HCT116 (cell line): ENCODE data around the gene ZCCHC24. TPM values are rescaled to one million over a fixed set of nuclear protein-coding genes. Genes with fewer than 3 reads are reported as not detected.
A peak's percentile ranks its signal among the peaks of the same experiment; 100 is the strongest.

Experiments
- ATAC-seq: fragments of 200-7000 bp; cut with Tn5 transposase; 2 replicates; pipeline ENCODE4 v1.9.1; 2020; ENCODE audit warnings: mild to moderate bottlenecking, moderate library complexity
- BruUV-seq: library from RNA; stranded (reverse); fragments of 400-500 nt; replicated peaks from 2 replicates; lab custom pipeline; 2021; lab: Mats Ljungman, UMichigan
- CTCF ChIA-PET: fragments of 300-600 bp; sonication (Branson Sonifier 250); formaldehyde crosslinking; loops from one replicate; lab custom pipeline; 2021; ENCODE audit warnings: antibody characterized with exemption; lab: Charles Lee
- POLR2A ChIA-PET: fragments of 300-600, 350-600 bp; sonication (Branson Sonifier 250); formaldehyde crosslinking; loops from one replicate; lab custom pipeline; 2021; ENCODE audit warnings: antibody characterized with exemption; lab: Charles Lee
- RAD21 ChIA-PET, 2 experiments: fragments of 300-600 bp; sonication (Branson Sonifier 250); formaldehyde crosslinking; loops; one replicate each; lab custom pipeline; 2023; ENCODE audit warnings: low total read pairs in 2 of 2; ENCODE audit not compliant: uncharacterized antibody in 2 of 2, unreplicated experiment in 2 of 2, low non-redundant PET in 1 of 2; lab: Charles Lee
- DNase-seq: peaks from one replicate; pipeline ENCODE4 v3.0.0-alpha.2; 2010; ENCODE audit warnings: low read depth, low spot score
- H2AFZ ChIP-seq: fragments of 200-600 bp; shearing (Covaris generic), sonication (generic); 2 replicates; pipeline ENCODE4 v1.6.1; 2017; ENCODE audit warnings: low read depth, mixed run types, mixed read lengths, antibody characterized with exemption, low read length; ENCODE audit not compliant: poor library complexity, severe bottlenecking
- H3K27ac ChIP-seq: 2 replicates; pipeline ENCODE4 v1.5.1; 2012; ENCODE audit warnings: low read depth, low read length
- H3K27me3 ChIP-seq: fragments of 200-600 bp; sonication (generic); 2 replicates; pipeline ENCODE4 v1.6.1; 2016; ENCODE audit warnings: mixed run types, low read length, mixed read lengths; ENCODE audit not compliant: insufficient read depth
- H3K36me3 ChIP-seq, 2 experiments: fragments of 200-500 bp in 1 of 2; fragments of 200-600 bp in 1 of 2; sonication (Bioruptor generic) in 1 of 2; sonication (generic) in 1 of 2; 2 replicates each; pipeline versions ENCODE4 v1.5.1 to v1.6.1; 2014 to 2016; ENCODE audit warnings: low read length in 2 of 2, inconsistent platforms in 1 of 2, mixed read lengths in 1 of 2, mixed run types in 1 of 2; ENCODE audit not compliant: insufficient read depth in 2 of 2, control insufficient read depth in 1 of 2
- H3K4me1 ChIP-seq, 2 experiments: fragments of 200-600 bp in 1 of 2; sonication (generic) in 1 of 2; 2 replicates each; pipeline versions ENCODE4 v1.5.1 to v1.6.1; 2012 to 2017; ENCODE audit warnings: low read length in 2 of 2, inconsistent platforms in 1 of 2, mild to moderate bottlenecking in 1 of 2, mixed read lengths in 1 of 2, mixed run types in 1 of 2, moderate library complexity in 1 of 2; ENCODE audit not compliant: insufficient read depth in 2 of 2, control insufficient read depth in 1 of 2
- H3K4me2 ChIP-seq: fragments of 200-600 bp; sonication (generic); 2 replicates; pipeline ENCODE4 v1.6.1; 2017; ENCODE audit warnings: mixed run types, low read length, mixed read lengths
- H3K4me3 ChIP-seq, 2 experiments: fragments of 200-600 bp in 1 of 2; sonication (generic) in 1 of 2; replicated peaks in 1 of 2; 2 replicates each; pipeline ENCODE4 v1.5.1; 2011 to 2016; ENCODE audit warnings: low read length in 2 of 2, control low read depth in 1 of 2, low read depth in 1 of 2, mild to moderate bottlenecking in 1 of 2, mixed read lengths in 1 of 2, mixed run types in 1 of 2
- H3K79me2 ChIP-seq: fragments of 200-600 bp; sonication (generic); 2 replicates; pipeline ENCODE4 v1.6.1; 2017; ENCODE audit warnings: mild to moderate bottlenecking, mixed run types, low read length, moderate library complexity, mixed read lengths; ENCODE audit not compliant: insufficient read depth
- H3K9ac ChIP-seq: fragments of 200-600 bp; sonication (generic); 2 replicates; pipeline ENCODE4 v1.6.1; 2016; ENCODE audit warnings: low read length, mixed read lengths
- H3K9me2 ChIP-seq: fragments of 200-600 bp; sonication (generic), shearing (Covaris generic); 2 replicates; pipeline ENCODE4 v1.6.1; 2017; ENCODE audit warnings: mixed run types, mild to moderate bottlenecking, moderate library complexity; ENCODE audit not compliant: insufficient read depth
- H3K9me3 ChIP-seq, 2 experiments: fragments of 200-500 bp in 1 of 2; fragments of 200-600 bp in 1 of 2; sonication (Bioruptor generic) in 1 of 2; sonication (generic) in 1 of 2; 2 replicates each; pipeline ENCODE4 v1.6.1; 2014 to 2017; ENCODE audit warnings: low read length in 2 of 2, mixed read lengths in 2 of 2, inconsistent platforms in 1 of 2, low read depth in 1 of 2, mild to moderate bottlenecking in 1 of 2, mixed run types in 1 of 2, moderate library complexity in 1 of 2; ENCODE audit not compliant: control insufficient read depth in 1 of 2, insufficient read depth in 1 of 2
- H4K20me1 ChIP-seq: fragments of 200-600 bp; sonication (generic), shearing (Covaris generic); 2 replicates; pipeline ENCODE4 v1.6.1; 2017; ENCODE audit warnings: mixed run types, mild to moderate bottlenecking, moderate library complexity; ENCODE audit not compliant: insufficient read depth
- CBX3 ChIP-seq: IDR thresholded peaks from 2 replicates; pipeline ENCODE4 v1.6.1; 2012; ENCODE audit warnings: low read depth
- EGR1 ChIP-seq: IDR thresholded peaks from 2 replicates; pipeline ENCODE4 v1.6.1; 2012; ENCODE audit warnings: low read depth
- ELF1 ChIP-seq: IDR thresholded peaks from 2 replicates; pipeline ENCODE4 v1.6.1; 2012; ENCODE audit warnings: low read depth, borderline replicate concordance
- FOSL1 ChIP-seq: IDR thresholded peaks from 2 replicates; pipeline ENCODE4 v1.6.1; 2012; ENCODE audit warnings: low read depth
- JUND ChIP-seq: IDR thresholded peaks from 2 replicates; pipeline ENCODE4 v1.6.1; 2012
- MAX ChIP-seq: IDR thresholded peaks from 2 replicates; pipeline ENCODE4 v1.6.1; 2012
- POLR2A ChIP-seq: IDR thresholded peaks from 2 replicates; pipeline ENCODE4 v1.7.0; 2011; ENCODE audit warnings: borderline replicate concordance; ENCODE audit not compliant: insufficient read depth, insufficient read length; ENCODE audit errors: extremely low read depth
- RAD21 ChIP-seq: IDR thresholded peaks from 2 replicates; pipeline ENCODE4 v1.6.1; 2012; ENCODE audit warnings: low read depth, mild to moderate bottlenecking
- SIN3A ChIP-seq: IDR thresholded peaks from 2 replicates; pipeline ENCODE4 v1.6.1; 2012; ENCODE audit warnings: low read depth
- SP1 ChIP-seq: IDR thresholded peaks from 2 replicates; pipeline ENCODE4 v1.6.1; 2012; ENCODE audit warnings: low read depth
- TCF7L2 ChIP-seq: IDR thresholded peaks from 2 replicates; pipeline ENCODE4 v1.7.0; 2011; ENCODE audit warnings: borderline replicate concordance, inconsistent platforms; ENCODE audit not compliant: insufficient read depth, insufficient read length; ENCODE audit errors: extremely low read depth
- YY1 ChIP-seq: IDR thresholded peaks from 2 replicates; pipeline ENCODE4 v1.6.1; 2011; ENCODE audit warnings: low read length, low read depth, moderate library complexity, mild to moderate bottlenecking; ENCODE audit not compliant: insufficient replicate concordance; ENCODE audit errors: extremely low read depth
- ZNF274 ChIP-seq: fragments of 200-500 bp; sonication (Bioruptor generic); IDR thresholded peaks from 2 replicates; pipeline ENCODE4 v1.6.1; 2014; ENCODE audit warnings: mild to moderate bottlenecking, low read depth, low read length, inconsistent platforms
- intact Hi-C: fragments of 100-400 bp; cut with micrococcal nuclease; formaldehyde crosslinking; loops from 2 replicates; pipeline ENCODE4 v1.10.0; 2022
- total RNA-seq: library from RNA; stranded (reverse); gene quantifications from one replicate; pipeline ENCODE4 v1.2.1, GENCODE V29; 2021; ENCODE audit not compliant: unreplicated experiment

Gene ZCCHC24
- total RNA-seq, 1 experiment from 2014 or later = 7.0 TPM

- H3K9me3 ChIP-seq = no peaks in the 10 kb centered on the region
- intact Hi-C loops = no loop called here
- H4K20me1 ChIP-seq = no peaks in the 10 kb centered on the region
- no peaks in the 10 kb centered on the region for H3K27me3 ChIP-seq
- ATAC-seq (no peak), DNase-seq (no peak)
- no peak overlapping the region for H3K9ac ChIP-seq
- H3K4me2 ChIP-seq = no peak overlapping the region
- H3K27ac ChIP-seq = no peak overlapping the region
- POLR2A ChIA-PET = no interaction called here
- CTCF ChIA-PET = interaction anchor here (0.9 kb wide), 1 partner anchor 11 kb away, joined by 3 read pairs; no protein-coding TSS in a partner anchor
- BruUV-seq = no TSS peak
- no peak overlapping the region for H2AFZ ChIP-seq
- TF ChIP-seq ELF1 (no peak), FOSL1 (no peak), RAD21 (0 out of 2 replicates have a peak, but pooled peaks have one; percentile 15), JUND (no peak), POLR2A (no peak)
- TF ChIP-seq, all 23 proteins: peak for 1
- no peak overlapping the region for H3K4me3 ChIP-seq
- H3K36me3 ChIP-seq = no peaks in the 10 kb centered on the region
- RAD21 ChIA-PET = no interaction called here
- H3K4me1 ChIP-seq = no peaks in the 10 kb centered on the region
- no peaks in the 10 kb centered on the region for H3K9me2 ChIP-seq
- H3K79me2 ChIP-seq = no peaks in the 10 kb centered on the region
These were observed 59.5 kb downstream of the ZCCHC24 start for GRCh38 chr10:79385804-79386531.

DNA sequence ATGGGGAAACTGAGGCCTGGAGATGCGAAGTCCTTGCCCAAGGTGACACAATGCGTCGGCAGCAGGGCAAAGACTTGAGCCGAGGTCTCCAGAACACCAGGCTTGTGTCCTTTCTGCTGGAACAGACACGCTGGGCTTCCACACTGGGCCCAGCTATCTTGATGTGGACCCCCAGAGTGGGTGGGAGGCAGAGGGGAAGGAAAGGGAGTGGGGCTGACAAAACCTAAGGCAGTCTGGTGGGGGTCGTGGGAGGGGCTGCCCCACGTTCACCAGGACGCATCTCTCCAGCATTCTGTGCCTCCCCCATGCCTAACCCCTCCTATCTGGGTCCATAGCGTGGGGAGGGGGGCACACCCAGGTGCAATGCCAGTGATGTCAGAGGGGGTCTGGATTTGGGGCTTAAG, 60.0 kb downstream of the ZCCHC24 start:
- no peaks in the 10 kb centered on the region for H3K9me3 ChIP-seq
- CTCF ChIA-PET = interaction anchor here (0.9 kb wide), 1 partner anchor 11 kb away, joined by 3 read pairs; no protein-coding TSS in a partner anchor
- no peaks in the 10 kb centered on the region for H3K9me2 ChIP-seq
- no peaks in the 10 kb centered on the region for H3K4me1 ChIP-seq
- no peak overlapping the region for H3K4me2 ChIP-seq
- no peaks in the 10 kb centered on the region for H3K27me3 ChIP-seq
- no peak overlapping the region for H3K4me3 ChIP-seq
- RAD21 ChIA-PET = no interaction called here
- H2AFZ ChIP-seq = no peak overlapping the region
- ATAC-seq (no peak), DNase-seq (no peak)
- intact Hi-C loops = no loop called here
- no TSS peak for BruUV-seq
- H4K20me1 ChIP-seq = no peaks in the 10 kb centered on the region
- no peak overlapping the region for H3K27ac ChIP-seq
- no peaks in the 10 kb centered on the region for H3K79me2 ChIP-seq
- POLR2A ChIA-PET = no interaction called here
- H3K36me3 ChIP-seq = no peaks in the 10 kb centered on the region
- H3K9ac ChIP-seq = no peak overlapping the region
- TF ChIP-seq TCF7L2 (no peak), CBX3 (no peak), RAD21 (no peak), SIN3A (no peak), MAX (no peak), YY1 (no peak), SP1 (no peak), ZNF274 (no peak), EGR1 (no peak)
